Measurements from ENCODE around the gene ZBTB7C. TPM values are rescaled to one million over a fixed set of nuclear protein-coding genes. Genes with fewer than 3 reads are reported as not detected.

The ZBTB7C gene
- polyA plus RNA-seq, 2 donors: 20.6 to 24.5 TPM

- H3K9me3 ChIP-seq (ENCODE audit: control insufficient read depth in 2 of 2, insufficient read depth in 1 of 2, low read depth in 1 of 2, low read length in 1 of 2): no peaks in the 10 kb centered on the region
- no peaks in the 10 kb centered on the region for H3K36me3 ChIP-seq (ENCODE audit: control insufficient read depth in 2 of 2, insufficient read depth in 2 of 2, low read length in 1 of 2)
- H3K27me3 ChIP-seq (ENCODE audit: control insufficient read depth in 1 of 2, insufficient read depth in 2 of 2, low read length in 2 of 2): no peaks in the 10 kb centered on the region
- WGBS, 2 donors: 54 to 68% methylated on average over 4 of the region's 4 CpGs
- H3K27ac ChIP-seq (ENCODE audit: low read depth in 2 of 2, low read length in 1 of 2): peak overlapping the region; percentile 58 to 66
- H3K4me3 ChIP-seq (ENCODE audit: low read depth in 1 of 2, low read length in 2 of 2): no peak overlapping the region
- peaks cover 3 to 11% of the 10 kb centered on the region in 2 donors for H3K4me1 ChIP-seq (ENCODE audit: control insufficient read depth in 2 of 2, insufficient read depth in 2 of 2, low read length in 1 of 2)
These were observed 385.1 kb downstream of the ZBTB7C start for GRCh38 chr18:48024009-48024512.

GRCh38 chr18:48023334-48024008, 385.7 kb downstream of the ZBTB7C start:
- no peaks in the 10 kb centered on the region for H3K27me3 ChIP-seq (ENCODE audit: control insufficient read depth in 1 of 2, insufficient read depth in 2 of 2, low read length in 2 of 2)
- H3K4me3 ChIP-seq (ENCODE audit: low read depth in 1 of 2, low read length in 2 of 2): no peak overlapping the region
- H3K27ac ChIP-seq (ENCODE audit: low read depth in 2 of 2, low read length in 1 of 2): peak overlapping the region; percentile 25 to 50
- H3K4me1 ChIP-seq (ENCODE audit: control insufficient read depth in 2 of 2, insufficient read depth in 2 of 2, low read length in 1 of 2): peaks cover 2 to 7% of the 10 kb centered on the region in 2 donors
- H3K9me3 ChIP-seq (ENCODE audit: control insufficient read depth in 2 of 2, insufficient read depth in 1 of 2, low read depth in 1 of 2, low read length in 1 of 2): no peaks in the 10 kb centered on the region
- WGBS, 2 donors: 18 to 28% methylated on average over 9 of the region's 9 CpGs
- no peaks in the 10 kb centered on the region for H3K36me3 ChIP-seq (ENCODE audit: control insufficient read depth in 2 of 2, insufficient read depth in 2 of 2, low read length in 1 of 2)

- no peak overlapping the region for H3K4me3 ChIP-seq (ENCODE audit: low read depth in 1 of 2, low read length in 2 of 2)
- H3K36me3 ChIP-seq (ENCODE audit: control insufficient read depth in 2 of 2, insufficient read depth in 2 of 2, low read length in 1 of 2): no peaks in the 10 kb centered on the region
- H3K27me3 ChIP-seq (ENCODE audit: control insufficient read depth in 1 of 2, insufficient read depth in 2 of 2, low read length in 2 of 2): no peaks in the 10 kb centered on the region
- 46 to 50% methylated on average over 16 of the region's 16 CpGs for WGBS, 2 donors
- H3K4me1 ChIP-seq (ENCODE audit: control insufficient read depth in 2 of 2, insufficient read depth in 2 of 2, low read length in 1 of 2): peaks cover 2 to 6% of the 10 kb centered on the region in 2 donors
- no peaks in the 10 kb centered on the region for H3K9me3 ChIP-seq (ENCODE audit: control insufficient read depth in 2 of 2, insufficient read depth in 1 of 2, low read depth in 1 of 2, low read length in 1 of 2)
- H3K27ac ChIP-seq (ENCODE audit: low read depth in 2 of 2, low read length in 1 of 2): peak overlapping the region; percentile 25 to 50
These were observed 386.5 kb downstream of the ZBTB7C start for GRCh38 chr18:48022531-48023329.

- 90 to 94% methylated on average over 10 of the region's 10 CpGs for WGBS, 2 donors
- Histone ChIP-seq H3K9me3 (ENCODE audit: control insufficient read depth in 2 of 2, insufficient read depth in 1 of 2, low read depth in 1 of 2, low read length in 1 of 2) (no peaks in the 10 kb centered on the region), H3K4me1 (ENCODE audit: control insufficient read depth in 2 of 2, insufficient read depth in 2 of 2, low read length in 1 of 2) (peaks cover 0 to 6% of the 10 kb centered on the region in 2 donors), H3K36me3 (ENCODE audit: control insufficient read depth in 2 of 2, insufficient read depth in 2 of 2, low read length in 1 of 2) (no peaks in the 10 kb centered on the region), H3K27me3 (ENCODE audit: control insufficient read depth in 1 of 2, insufficient read depth in 2 of 2, low read length in 2 of 2) (no peaks in the 10 kb centered on the region), H3K4me3 (ENCODE audit: low read depth in 1 of 2, low read length in 2 of 2) (no peak overlapping the region), H3K27ac (ENCODE audit: low read depth in 2 of 2, low read length in 1 of 2) (no peak overlapping the region)
These were observed 387.2 kb downstream of the ZBTB7C start for GRCh38 chr18:48022021-48022420.

GRCh38 chr18:48021273-48021914, 387.8 kb downstream of the ZBTB7C start:
- peaks cover 0 to 6% of the 10 kb centered on the region in 2 donors for H3K4me1 ChIP-seq (ENCODE audit: control insufficient read depth in 2 of 2, insufficient read depth in 2 of 2, low read length in 1 of 2)
- WGBS, 2 donors: 52 to 57% methylated on average over 5 of the region's 5 CpGs
- H3K4me3 ChIP-seq (ENCODE audit: low read depth in 1 of 2, low read length in 2 of 2): no peak overlapping the region
- no peak overlapping the region for H3K27ac ChIP-seq (ENCODE audit: low read depth in 2 of 2, low read length in 1 of 2)
- no peaks in the 10 kb centered on the region for H3K36me3 ChIP-seq (ENCODE audit: control insufficient read depth in 2 of 2, insufficient read depth in 2 of 2, low read length in 1 of 2)
- H3K9me3 ChIP-seq (ENCODE audit: control insufficient read depth in 2 of 2, insufficient read depth in 1 of 2, low read depth in 1 of 2, low read length in 1 of 2): no peaks in the 10 kb centered on the region
- H3K27me3 ChIP-seq (ENCODE audit: control insufficient read depth in 1 of 2, insufficient read depth in 2 of 2, low read length in 2 of 2): no peaks in the 10 kb centered on the region

- Histone ChIP-seq H3K4me3 (ENCODE audit: low read depth in 1 of 2, low read length in 2 of 2) (no peak overlapping the region), H3K36me3 (ENCODE audit: control insufficient read depth in 2 of 2, insufficient read depth in 2 of 2, low read length in 1 of 2) (no peaks in the 10 kb centered on the region), H3K4me1 (ENCODE audit: control insufficient read depth in 2 of 2, insufficient read depth in 2 of 2, low read length in 1 of 2) (peaks cover 0 to 6% of the 10 kb centered on the region in 2 donors), H3K27me3 (ENCODE audit: control insufficient read depth in 1 of 2, insufficient read depth in 2 of 2, low read length in 2 of 2) (no peaks in the 10 kb centered on the region), H3K27ac (ENCODE audit: low read depth in 2 of 2, low read length in 1 of 2) (no peak overlapping the region), H3K9me3 (ENCODE audit: control insufficient read depth in 2 of 2, insufficient read depth in 1 of 2, low read depth in 1 of 2, low read length in 1 of 2) (no peaks in the 10 kb centered on the region)
- WGBS, 2 donors: 55 to 71% methylated on average over 8 of the region's 8 CpGs
These were observed 388.6 kb downstream of the ZBTB7C start for GRCh38 chr18:48020337-48021250.

GRCh38 chr18:48019557-48020325, 389.4 kb downstream of the ZBTB7C start:
- H3K4me1 ChIP-seq (ENCODE audit: control insufficient read depth in 2 of 2, insufficient read depth in 2 of 2, low read length in 1 of 2): peaks cover 0 to 6% of the 10 kb centered on the region in 2 donors
- H3K36me3 ChIP-seq (ENCODE audit: control insufficient read depth in 2 of 2, insufficient read depth in 2 of 2, low read length in 1 of 2): no peaks in the 10 kb centered on the region
- H3K4me3 ChIP-seq (ENCODE audit: low read depth in 1 of 2, low read length in 2 of 2): no peak overlapping the region
- WGBS, 2 donors: 77 to 78% methylated on average over 6 of the region's 6 CpGs
- no peak overlapping the region for H3K27ac ChIP-seq (ENCODE audit: low read depth in 2 of 2, low read length in 1 of 2)
- no peaks in the 10 kb centered on the region for H3K27me3 ChIP-seq (ENCODE audit: control insufficient read depth in 1 of 2, insufficient read depth in 2 of 2, low read length in 2 of 2)
- H3K9me3 ChIP-seq (ENCODE audit: control insufficient read depth in 2 of 2, insufficient read depth in 1 of 2, low read depth in 1 of 2, low read length in 1 of 2): no peaks in the 10 kb centered on the region

- Histone ChIP-seq H3K36me3 (ENCODE audit: control insufficient read depth in 2 of 2, insufficient read depth in 2 of 2, low read length in 1 of 2) (no peaks in the 10 kb centered on the region), H3K27ac (ENCODE audit: low read depth in 2 of 2, low read length in 1 of 2) (no peak overlapping the region), H3K4me3 (ENCODE audit: low read depth in 1 of 2, low read length in 2 of 2) (no peak overlapping the region), H3K4me1 (ENCODE audit: control insufficient read depth in 2 of 2, insufficient read depth in 2 of 2, low read length in 1 of 2) (no peaks in the 10 kb centered on the region), H3K9me3 (ENCODE audit: control insufficient read depth in 2 of 2, insufficient read depth in 1 of 2, low read depth in 1 of 2, low read length in 1 of 2) (no peaks in the 10 kb centered on the region), H3K27me3 (ENCODE audit: control insufficient read depth in 1 of 2, insufficient read depth in 2 of 2, low read length in 2 of 2) (no peaks in the 10 kb centered on the region)
- 46 to 54% methylated on average over 3 of the region's 3 CpGs for WGBS, 2 donors
These were observed 390.3 kb downstream of the ZBTB7C start for GRCh38 chr18:48018851-48019250.
